ENCODE measurements around the gene S100B. TPM values are rescaled to one million over a fixed set of nuclear protein-coding genes. Genes with fewer than 3 reads are reported as not detected.

The S100B gene
- total and polyA plus RNA-seq, 9 donors, result 11.0 to 66.2 (median 22.8) TPM

Other genes with a start within 250 kb of the S100B start
- 17.5 TPM for gene DIP2A, start 146.2 kb downstream of the S100B start, total RNA-seq
- gene DIP2A, start 146.2 kb downstream of the S100B start, polyA plus RNA-seq (ENCODE audit: insufficient read depth in 1 of 8, insufficient read length in 8 of 8, low replicate concordance in 1 of 8), result 10 to 100 TPM; 16.3 to 31.4 (median 23.4) TPM
- gene PRMT2, start 30.6 kb upstream of the S100B start, total RNA-seq, result 120 TPM
- gene PRMT2, start 30.6 kb upstream of the S100B start, polyA plus RNA-seq (ENCODE audit: insufficient read depth in 1 of 8, insufficient read length in 8 of 8, low replicate concordance in 1 of 8), result 100 to 1,000 TPM; 110 to 128 (median 124) TPM

Data from muscle of leg (tissue), 9 donors.